Dendritic cell treated with granulocyte-macrophage colony-stimulating factor and Interleukin-4, amounts not matched to agents 40 ng/mL and 50 ng/mL, for 4 days (primary cell): ENCODE data around the gene AMZ2.
A peak's percentile ranks its signal among the peaks of the same experiment; 100 is the strongest.
"Not testable (repeated sequence)": the region's sequence is repeated elsewhere in the genome, so short reads cannot be mapped to it uniquely, and the experiment has no call there.

ENCODE experiments used
- H3K27ac Mint-ChIP-seq: one replicate; pipeline ENCODE4 v1.8.0; 2022; ENCODE audit warnings: mild to moderate bottlenecking, mixed read lengths
- H3K27me3 Mint-ChIP-seq: one replicate; pipeline ENCODE4 v1.8.0; 2022; ENCODE audit warnings: mild to moderate bottlenecking, mixed read lengths
- H3K36me3 Mint-ChIP-seq: one replicate; pipeline ENCODE4 v1.8.0; 2022; ENCODE audit warnings: low read depth, mixed read lengths
- H3K4me1 Mint-ChIP-seq: one replicate; pipeline ENCODE4 v1.8.0; 2022; ENCODE audit warnings: low read depth, mixed read lengths
- H3K4me3 Mint-ChIP-seq: one replicate; pipeline ENCODE4 v1.8.0; 2022; ENCODE audit warnings: mild to moderate bottlenecking, moderate library complexity, mixed read lengths
- H3K9me3 Mint-ChIP-seq: one replicate; pipeline ENCODE4 v1.8.0; 2022; ENCODE audit warnings: mixed read lengths
- intact Hi-C: fragments of 100-400 bp; cut with micrococcal nuclease; formaldehyde crosslinking; loops from one replicate; pipeline ENCODE4 v1.15.0; 2022

The AMZ2 gene

DNA sequence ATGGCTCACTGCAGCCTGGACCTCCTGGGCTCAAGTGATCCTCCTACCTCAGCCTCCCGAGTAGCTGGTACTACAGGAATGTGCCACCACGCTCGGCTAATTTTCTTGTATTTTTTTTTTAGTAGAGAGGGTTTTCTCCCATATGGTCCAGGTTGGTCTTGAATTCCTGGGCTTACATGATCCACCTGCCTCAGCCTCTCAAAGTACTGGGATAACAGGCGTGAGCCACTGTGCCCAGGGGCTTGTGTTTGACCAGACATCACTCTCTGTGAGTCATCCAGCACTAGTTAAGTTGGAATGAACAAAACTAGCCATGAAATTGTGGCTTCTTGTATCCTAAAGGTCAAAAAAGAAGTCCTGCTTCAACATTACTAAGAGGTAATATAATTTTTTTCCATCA lies 16.7 kb upstream of the AMZ2 start:
- intact Hi-C loops, H3K4me3 Mint-ChIP-seq, H3K9me3 Mint-ChIP-seq, H3K36me3 Mint-ChIP-seq, H3K27ac Mint-ChIP-seq, H3K27me3 Mint-ChIP-seq: not testable (repeated sequence)
- peaks cover 46% of the 10 kb centered on the region for H3K4me1 Mint-ChIP-seq

DNA sequence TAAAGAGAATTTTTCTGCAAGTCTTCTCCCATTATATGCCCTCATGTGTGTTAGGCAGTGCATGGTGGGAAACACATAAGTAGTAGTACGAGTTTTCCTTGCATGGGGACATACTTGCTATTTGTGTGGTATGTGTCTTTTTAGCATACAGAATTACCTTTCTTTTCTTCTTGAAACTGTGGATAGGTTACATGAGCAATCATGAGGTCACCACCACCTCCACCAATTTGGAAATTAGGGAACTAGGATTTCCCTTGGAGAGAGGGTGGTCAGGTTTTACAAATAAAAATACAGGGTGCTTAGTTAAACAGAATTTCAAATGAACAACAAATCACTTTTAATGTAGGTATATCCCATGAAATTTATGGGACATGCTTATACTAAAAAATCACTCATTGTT lies 16.3 kb upstream of the AMZ2 start:
- Mint-ChIP-seq H3K27me3 (peaks cover 2% of the 10 kb centered on the region), H3K4me1 (peaks cover 46% of the 10 kb centered on the region), H3K4me3 (no peak overlapping the region), H3K27ac (no peak overlapping the region), H3K9me3 (no peaks in the 10 kb centered on the region), H3K36me3 (peaks cover 6% of the 10 kb centered on the region)
- intact Hi-C loops = no loop called here

DNA sequence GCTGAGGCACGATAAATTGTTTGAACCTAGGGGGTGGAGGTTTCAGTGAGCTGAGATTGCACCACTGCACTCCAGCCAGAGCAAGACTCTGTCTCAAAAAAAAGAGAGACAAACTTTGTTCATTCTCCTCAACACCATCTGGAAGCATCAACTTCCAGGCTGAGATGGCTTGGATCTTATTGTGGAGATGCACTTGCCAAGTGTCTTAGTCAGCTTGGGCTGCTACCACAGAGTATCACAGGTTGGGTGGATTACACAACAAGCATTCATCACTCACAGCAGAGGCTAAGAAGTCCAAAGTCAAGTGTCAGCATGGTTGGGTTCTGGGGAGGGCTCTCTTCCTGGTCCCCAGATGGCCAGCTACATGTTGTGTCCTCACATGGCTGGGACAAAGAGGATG lies 15.1 kb upstream of the AMZ2 start:
- Mint-ChIP-seq H3K4me1 (peaks cover 48% of the 10 kb centered on the region), H3K27ac (peak overlapping the region; percentile 43)
- H3K4me3 Mint-ChIP-seq, H3K9me3 Mint-ChIP-seq, H3K27me3 Mint-ChIP-seq, H3K36me3 Mint-ChIP-seq, intact Hi-C loops: not testable (repeated sequence)

DNA sequence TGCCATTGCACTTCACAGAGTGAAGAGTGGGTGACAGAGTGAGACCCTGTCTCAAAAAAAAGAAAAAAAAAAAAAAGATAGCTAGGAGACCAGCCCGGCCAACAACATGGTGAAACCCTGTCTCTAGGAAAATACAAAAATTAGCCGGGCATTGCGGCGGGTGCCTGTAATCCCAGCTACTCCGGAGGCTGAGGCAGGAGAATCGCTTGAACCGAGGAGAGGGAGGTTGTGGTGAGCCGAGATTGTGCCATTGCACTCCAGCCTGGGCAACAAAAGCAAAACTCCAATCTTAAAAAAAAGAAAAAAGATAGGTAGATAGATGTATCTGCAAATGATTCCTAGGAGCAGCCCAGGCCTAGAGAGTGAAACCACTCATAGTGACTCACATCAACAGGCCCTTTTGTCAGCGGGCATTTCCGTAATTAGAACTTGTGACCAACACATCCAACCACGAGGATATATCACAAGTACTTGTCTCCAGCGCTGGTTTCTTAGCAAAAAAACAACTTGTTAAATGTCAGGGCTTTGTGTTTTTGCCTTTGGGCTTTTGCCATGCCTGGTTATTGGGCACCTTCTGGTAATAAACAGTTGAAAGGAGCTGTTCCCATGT lies 13.0 kb upstream of the AMZ2 start:
- H3K4me1 Mint-ChIP-seq = peaks cover 37% of the 10 kb centered on the region
- H3K4me3 Mint-ChIP-seq, H3K27me3 Mint-ChIP-seq, H3K36me3 Mint-ChIP-seq, intact Hi-C loops, H3K9me3 Mint-ChIP-seq: not testable (repeated sequence)
- H3K27ac Mint-ChIP-seq = peak overlapping the region; percentile 80

DNA sequence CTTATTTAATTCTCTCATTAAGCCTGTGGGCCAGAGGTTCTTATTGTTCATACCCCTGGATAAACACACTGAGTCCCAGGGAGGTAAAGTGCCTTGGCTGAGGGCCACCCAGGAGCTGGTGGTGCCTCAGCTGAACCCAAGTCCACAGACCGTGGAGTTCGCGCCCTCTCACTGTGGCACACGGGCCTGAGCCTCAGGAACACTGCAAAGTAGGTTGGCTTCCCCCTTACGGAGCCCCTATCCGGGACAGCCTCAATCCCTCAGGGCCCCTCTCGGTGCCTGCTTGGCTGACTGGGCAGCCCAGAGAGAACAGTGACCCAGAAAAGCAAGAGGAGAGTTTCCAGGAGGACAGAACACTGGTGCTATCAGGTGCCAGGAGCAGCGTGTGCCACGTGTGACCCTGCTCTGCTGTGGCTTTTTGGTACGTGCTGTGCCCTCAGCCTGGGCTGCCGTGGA lies 12.5 kb upstream of the AMZ2 start:
- intact Hi-C loops, H3K27me3 Mint-ChIP-seq, H3K36me3 Mint-ChIP-seq, H3K4me3 Mint-ChIP-seq, H3K9me3 Mint-ChIP-seq: not testable (repeated sequence)
- Mint-ChIP-seq H3K4me1 (peaks cover 35% of the 10 kb centered on the region), H3K27ac (peak overlapping the region; percentile 80)

DNA sequence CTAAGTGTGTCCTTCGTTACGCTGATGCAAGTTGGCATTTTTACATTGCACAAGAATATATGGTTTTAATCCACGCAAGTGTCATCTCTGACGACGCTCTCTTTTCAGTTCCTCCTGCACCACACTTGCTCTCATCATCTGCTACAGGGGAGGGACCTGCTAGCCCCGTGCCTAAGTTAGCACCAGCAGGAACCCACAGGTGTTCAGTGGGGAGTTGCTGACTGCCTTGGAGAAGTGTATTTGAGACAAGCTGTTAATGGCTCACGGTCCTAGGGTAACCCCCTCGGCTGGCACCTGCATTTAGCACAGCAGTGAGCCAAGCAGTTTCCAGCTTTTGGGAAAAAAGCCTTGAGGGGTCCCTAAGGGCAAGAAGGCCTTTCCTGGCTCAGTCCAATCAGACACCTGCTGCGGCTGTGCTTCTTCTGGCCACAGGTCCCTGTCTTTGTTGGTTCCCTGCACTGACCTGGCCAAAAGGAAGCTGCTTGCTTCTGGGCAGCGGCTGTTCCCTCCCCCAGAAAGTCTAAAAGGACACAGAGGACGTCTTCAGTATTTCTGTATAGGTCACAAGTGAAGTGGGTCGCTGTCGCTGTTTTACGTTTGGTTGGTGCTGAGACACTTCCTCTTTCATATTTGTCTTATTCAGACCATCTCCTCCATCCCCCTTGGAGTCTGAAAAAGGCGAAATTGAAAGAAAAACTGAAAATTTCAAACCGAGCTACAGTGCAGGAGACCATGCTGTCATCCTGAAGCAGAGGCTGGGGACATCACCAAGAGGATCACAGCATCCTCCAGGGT lies 10.3 kb upstream of the AMZ2 start:
- H3K9me3 Mint-ChIP-seq, H3K27me3 Mint-ChIP-seq, H3K36me3 Mint-ChIP-seq, intact Hi-C loops: not testable (repeated sequence)
- peak overlapping the region; percentile 98 for H3K27ac Mint-ChIP-seq
- H3K4me1 Mint-ChIP-seq = peaks cover 35% of the 10 kb centered on the region
- peak overlapping the region; percentile 74 for H3K4me3 Mint-ChIP-seq

DNA sequence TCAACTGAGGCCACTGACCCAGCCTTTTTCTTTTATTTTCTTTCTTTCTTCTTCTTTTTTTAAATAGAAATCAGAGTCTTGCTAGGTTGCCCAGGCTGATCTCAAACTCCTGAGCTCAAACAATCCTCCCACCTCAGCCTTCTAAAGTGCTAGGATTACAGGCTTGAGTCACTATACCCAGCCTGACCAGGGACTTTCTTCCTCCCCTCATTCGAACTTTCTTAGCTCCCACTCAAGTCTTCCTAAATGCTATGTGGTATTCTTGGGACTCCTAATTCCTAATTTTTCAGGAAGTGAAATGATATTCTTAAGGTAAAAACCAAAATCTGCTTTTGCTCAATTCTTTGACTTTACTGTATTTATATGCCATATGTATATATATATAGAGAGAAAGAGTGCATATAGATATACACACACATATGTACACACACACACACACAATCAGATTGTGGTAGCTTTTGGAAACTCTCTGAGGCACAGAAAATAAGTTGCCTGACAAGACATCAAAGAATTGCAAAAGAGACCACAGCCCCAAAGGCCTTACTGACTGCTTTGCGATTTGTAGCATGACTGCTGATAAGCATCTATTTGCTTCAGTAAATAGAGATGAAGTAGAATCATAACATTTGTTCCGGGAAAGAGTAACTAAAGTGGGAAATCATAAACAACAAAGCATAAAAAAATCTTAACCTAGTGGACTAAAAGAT lies 9.5 kb upstream of the AMZ2 start:
- peaks cover 29% of the 10 kb centered on the region for H3K4me1 Mint-ChIP-seq
- no peaks in the 10 kb centered on the region for H3K36me3 Mint-ChIP-seq
- intact Hi-C loops = no loop called here
- no peaks in the 10 kb centered on the region for H3K9me3 Mint-ChIP-seq
- H3K27ac Mint-ChIP-seq = peak overlapping the region; percentile 98
- H3K4me3 Mint-ChIP-seq = peak overlapping the region; percentile 74
- H3K27me3 Mint-ChIP-seq = no peaks in the 10 kb centered on the region

DNA sequence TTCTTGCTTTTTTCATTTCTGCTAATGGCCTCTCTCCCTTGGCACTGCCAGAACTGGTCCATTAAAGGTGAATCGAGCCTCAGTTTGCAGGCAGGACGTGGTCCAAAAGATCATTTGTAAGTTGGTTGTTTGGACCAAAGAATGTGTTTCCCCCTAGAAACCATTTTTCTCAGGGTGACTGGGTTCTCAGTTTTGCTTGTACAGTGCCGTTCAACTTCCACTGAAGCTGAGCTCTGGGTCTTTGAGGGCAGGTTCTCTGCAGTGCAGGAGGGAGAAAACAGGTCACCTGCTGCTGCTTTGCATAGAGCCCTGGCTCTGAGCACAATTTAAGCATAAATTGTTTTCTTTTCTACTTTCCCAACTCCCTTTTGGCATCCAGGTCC lies 9.0 kb upstream of the AMZ2 start:
- H3K4me3 Mint-ChIP-seq = no peak overlapping the region
- intact Hi-C loops = no loop called here
- H3K27ac Mint-ChIP-seq = no peak overlapping the region
- peaks cover 29% of the 10 kb centered on the region for H3K4me1 Mint-ChIP-seq
- H3K9me3 Mint-ChIP-seq = no peaks in the 10 kb centered on the region
- no peaks in the 10 kb centered on the region for H3K27me3 Mint-ChIP-seq
- H3K36me3 Mint-ChIP-seq = no peaks in the 10 kb centered on the region

DNA sequence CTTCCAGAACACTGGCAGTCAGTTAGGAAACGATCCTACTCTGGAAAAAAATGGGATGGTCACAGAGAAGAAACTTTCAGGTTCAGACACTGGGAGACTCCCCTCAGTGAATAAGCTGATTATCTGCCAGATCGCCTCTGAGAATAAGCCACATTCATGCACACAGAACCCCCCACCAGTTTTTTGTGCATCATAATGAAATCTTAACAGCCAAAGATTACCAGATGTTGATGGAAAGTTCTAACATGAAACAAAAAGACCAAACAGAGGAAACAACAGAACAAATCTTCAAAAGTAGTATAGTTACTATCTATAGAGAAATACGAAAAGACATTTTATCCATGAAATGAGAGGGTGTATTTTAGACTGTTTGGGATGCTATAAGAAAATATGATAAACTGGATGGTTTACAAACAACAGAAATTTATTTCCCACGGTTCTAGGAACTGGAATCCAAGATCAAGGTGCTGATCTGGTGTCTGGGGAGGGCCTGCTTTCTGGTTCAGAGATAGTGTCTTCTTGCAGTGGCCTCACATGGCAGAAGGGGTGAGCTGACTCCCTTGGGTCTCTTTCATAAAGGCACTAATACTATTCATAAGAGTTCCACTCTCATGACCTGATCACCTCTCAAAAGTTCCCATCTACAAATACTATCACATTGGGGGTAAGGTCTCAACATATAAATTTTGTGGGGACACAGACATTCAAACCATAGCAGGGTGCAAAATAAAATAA lies 8.0 kb upstream of the AMZ2 start:
- no peaks in the 10 kb centered on the region for H3K36me3 Mint-ChIP-seq
- H3K9me3 Mint-ChIP-seq = no peaks in the 10 kb centered on the region
- peak overlapping the region; percentile 21 for H3K27ac Mint-ChIP-seq
- peaks cover 23% of the 10 kb centered on the region for H3K4me1 Mint-ChIP-seq
- intact Hi-C loops = no loop called here
- H3K4me3 Mint-ChIP-seq = no peak overlapping the region
- H3K27me3 Mint-ChIP-seq = no peaks in the 10 kb centered on the region

DNA sequence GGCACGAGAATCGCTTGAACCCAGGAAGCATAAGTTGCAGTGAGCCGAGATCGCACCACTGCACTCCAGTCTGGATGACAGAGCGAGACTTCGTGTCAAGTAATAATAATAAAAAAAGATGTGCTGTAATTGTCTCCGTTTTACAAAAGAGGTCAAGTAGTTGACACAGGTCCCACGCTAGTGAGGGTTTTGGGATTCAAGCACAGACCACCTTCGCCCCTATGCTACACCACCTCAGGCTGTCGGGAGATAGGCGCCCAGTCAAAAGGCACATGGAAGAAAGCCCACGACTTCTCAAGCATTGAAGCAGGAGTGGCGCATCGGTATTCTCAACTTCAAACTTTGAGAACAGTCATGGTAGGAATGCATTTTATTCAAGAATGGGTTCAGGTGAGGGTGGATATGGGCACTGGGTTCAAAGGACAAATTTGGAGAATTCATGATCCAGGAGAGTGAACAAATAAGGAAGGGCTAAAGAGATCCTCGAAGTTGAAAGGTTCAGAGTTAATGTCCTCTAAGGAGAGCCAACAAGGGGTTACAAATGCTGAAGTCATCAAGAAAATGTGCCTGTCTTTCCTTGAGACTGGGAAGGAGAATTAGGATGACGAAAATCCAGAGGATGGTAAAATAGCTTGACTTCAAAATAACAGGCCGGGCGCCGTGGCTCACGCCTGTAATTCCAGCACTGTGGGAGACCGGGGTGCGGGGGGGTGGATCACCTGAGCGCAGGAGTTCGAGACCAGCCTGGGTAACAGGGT lies 1.4 kb upstream of the AMZ2 start:
- no peaks in the 10 kb centered on the region for H3K9me3 Mint-ChIP-seq

DNA sequence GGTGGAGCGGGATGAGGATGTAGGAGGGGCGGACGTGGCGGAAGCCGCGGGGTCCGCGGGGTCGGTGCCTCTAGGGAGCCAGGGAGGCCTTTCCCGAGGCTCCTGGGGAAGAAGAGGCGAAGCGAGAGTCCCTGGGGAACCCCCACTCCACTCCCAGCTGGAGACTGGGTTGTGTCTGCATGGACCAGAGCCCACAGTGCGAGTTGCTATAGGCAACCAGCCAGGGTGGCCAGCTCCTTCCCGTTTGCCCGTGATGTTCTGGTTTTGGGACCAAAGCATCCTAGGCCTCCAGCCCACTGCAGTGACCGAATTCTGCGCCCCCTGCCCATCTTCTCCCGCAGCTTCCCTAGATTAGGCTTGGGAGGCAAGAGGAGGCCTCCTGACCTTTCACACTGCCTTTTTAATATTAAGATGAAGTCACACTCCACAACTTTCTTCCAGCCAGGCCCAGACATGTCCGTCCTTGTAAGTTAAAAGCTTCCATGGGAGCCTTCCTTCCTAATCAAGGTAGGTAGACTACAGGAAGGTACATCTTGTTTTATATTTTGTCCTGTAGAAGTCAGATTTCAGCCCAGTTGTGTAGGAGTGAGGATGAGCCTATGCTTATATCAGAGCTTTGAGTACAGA lies 469 bp downstream of the AMZ2 start:
- peak overlapping the region; percentile 89 for H3K4me3 Mint-ChIP-seq
- peaks cover 25% of the 10 kb centered on the region for H3K4me1 Mint-ChIP-seq
- no peaks in the 10 kb centered on the region for H3K27me3 Mint-ChIP-seq
- H3K36me3 Mint-ChIP-seq = peaks cover 20% of the 10 kb centered on the region
- H3K9me3 Mint-ChIP-seq = no peaks in the 10 kb centered on the region
- intact Hi-C loops = loop anchor here (5.0 kb wide), 1 partner anchor 41 kb away; no protein-coding TSS in a partner anchor
- peak overlapping the region; percentile 96 for H3K27ac Mint-ChIP-seq

More for the DNA sequence above, 1.4 kb upstream of the AMZ2 start:
- H3K27me3 Mint-ChIP-seq = no peaks in the 10 kb centered on the region
- H3K36me3 Mint-ChIP-seq = peaks cover 6% of the 10 kb centered on the region
- H3K4me3 Mint-ChIP-seq = peak overlapping the region; percentile 89
- H3K4me1 Mint-ChIP-seq = peaks cover 25% of the 10 kb centered on the region
- H3K27ac Mint-ChIP-seq = peak overlapping the region; percentile 96
- intact Hi-C loops = loop anchor here (5.0 kb wide), 1 partner anchor 39 kb away; no protein-coding TSS in a partner anchor

DNA sequence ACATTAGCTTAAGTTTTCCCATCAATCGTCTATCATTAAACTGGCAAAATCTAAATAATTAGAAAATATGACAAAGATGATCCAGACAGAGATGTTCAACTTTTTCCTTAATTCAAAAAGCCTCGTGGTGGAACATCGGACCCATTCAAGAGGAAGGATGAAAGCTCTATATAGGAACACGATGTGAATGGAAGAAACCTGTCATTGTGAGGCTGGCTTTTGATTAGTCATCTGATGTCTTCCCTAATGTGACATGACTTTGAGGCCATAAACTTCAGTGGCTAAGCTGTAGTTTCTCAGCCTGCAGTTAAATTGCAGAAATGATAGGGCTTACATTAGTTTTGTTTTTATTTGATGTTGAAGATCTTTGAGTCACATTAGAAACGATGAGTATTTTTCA lies 1.0 kb downstream of the AMZ2 start:
- intact Hi-C loops = loop anchor here (5.0 kb wide), 1 partner anchor 42 kb away; no protein-coding TSS in a partner anchor
- H3K27me3 Mint-ChIP-seq = no peaks in the 10 kb centered on the region
- peak overlapping the region; percentile 89 for H3K4me3 Mint-ChIP-seq
- H3K4me1 Mint-ChIP-seq = peaks cover 25% of the 10 kb centered on the region
- peak overlapping the region; percentile 96 for H3K27ac Mint-ChIP-seq
- H3K9me3 Mint-ChIP-seq = no peaks in the 10 kb centered on the region
- peaks cover 25% of the 10 kb centered on the region for H3K36me3 Mint-ChIP-seq

DNA sequence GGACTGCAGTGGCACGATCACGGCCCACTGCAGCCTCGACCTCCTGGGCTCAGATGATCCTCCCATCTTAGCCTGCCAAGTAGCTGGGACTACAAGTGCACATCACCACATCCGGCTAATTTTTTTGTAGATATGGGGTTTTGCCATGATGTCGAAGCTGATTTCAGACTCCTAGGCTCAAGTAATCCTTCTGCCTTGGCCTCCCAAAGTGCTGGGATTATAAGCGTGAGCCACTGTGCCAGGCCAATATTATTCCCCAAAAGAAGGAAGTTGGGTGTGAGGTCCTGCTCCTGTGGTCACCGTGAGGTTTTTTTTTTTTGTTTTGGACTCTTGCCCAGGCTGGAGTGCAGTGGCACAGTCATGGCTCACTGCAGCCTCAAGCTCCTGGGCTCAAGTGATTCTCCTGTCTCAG lies 1.5 kb downstream of the AMZ2 start:
- Mint-ChIP-seq H3K9me3 (no peaks in the 10 kb centered on the region), H3K27me3 (no peaks in the 10 kb centered on the region), H3K4me1 (peaks cover 25% of the 10 kb centered on the region), H3K27ac (peak overlapping the region; percentile 96), H3K4me3 (no peak overlapping the region), H3K36me3 (peaks cover 30% of the 10 kb centered on the region)
- intact Hi-C loops = loop anchor here (5.0 kb wide), 1 partner anchor 42 kb away; no protein-coding TSS in a partner anchor
